Activated CD4-positive, alpha-beta T cell treated with anti-CD3 and anti-CD28 coated beads, Interleukin-2, amount 50 U/mL, for 16 hours (primary cell): ENCODE measurements around the gene CCDC83.
"Not testable (repeated sequence)": the region's sequence is repeated elsewhere in the genome, so short reads cannot be mapped to it uniquely, and the experiment has no call there.

Experiments used
- DNase-seq: peaks from one replicate; pipeline ENCODE4 v3.0.0-alpha.2; 2020

Gene CCDC83

GRCh38 chr11:85946221-85946620 lies 91.0 kb downstream of the CCDC83 start:
- DNase-seq = no peak

GRCh38 chr11:85947431-85948272 lies 92.5 kb downstream of the CCDC83 start:
- DNase-seq = peak; percentile 82

GRCh38 chr11:85948884-85949283 lies 93.7 kb downstream of the CCDC83 start:
- DNase-seq = peak; percentile 63

- DNase-seq = no peak
Measured at GRCh38 chr11:85949798-85950197, 94.6 kb downstream of the CCDC83 start.

GRCh38 chr11:85950317-85951048 lies 95.3 kb downstream of the CCDC83 start:
- no peak for DNase-seq

GRCh38 chr11:85951049-85951405 lies 95.8 kb downstream of the CCDC83 start:
- DNase-seq = no peak

GRCh38 chr11:85951428-85952107 lies 96.4 kb downstream of the CCDC83 start:
- no peak for DNase-seq

GRCh38 chr11:85952108-85952485 lies 96.9 kb downstream of the CCDC83 start:
- not testable (repeated sequence) for DNase-seq

- no peak for DNase-seq
Measured at GRCh38 chr11:85953491-85954143, 98.4 kb downstream of the CCDC83 start.

- no peak for DNase-seq
Measured at GRCh38 chr11:85955531-85955930, 100.3 kb downstream of the CCDC83 start.

GRCh38 chr11:85960678-85961077 lies 105.5 kb downstream of the CCDC83 start:
- DNase-seq = no peak

GRCh38 chr11:85961130-85961529 lies 105.9 kb downstream of the CCDC83 start:
- DNase-seq = no peak

GRCh38 chr11:85961930-85962363 lies 106.8 kb downstream of the CCDC83 start:
- no peak for DNase-seq

- DNase-seq = no peak
Measured at GRCh38 chr11:85965202-85965601, 110.0 kb downstream of the CCDC83 start.

GRCh38 chr11:85967457-85967856 lies 112.3 kb downstream of the CCDC83 start:
- no peak for DNase-seq
